H1 (cell line): Measurements from ENCODE around the gene SCGB1D4. TPM values are rescaled to one million over a fixed set of nuclear protein-coding genes. Genes with fewer than 3 reads are reported as not detected.

Experiments used
- CTCF ChIA-PET: fragments of 300-600 bp; sonication (Branson Sonifier 250); formaldehyde crosslinking; loops from one replicate; lab custom pipeline; 2021; ENCODE audit not compliant: partially characterized antibody; lab: Charles Lee
- POLR2A ChIA-PET: fragments of 300-600 bp; sonication (Branson Sonifier 250); formaldehyde crosslinking; loops from one replicate; lab custom pipeline; 2021; ENCODE audit warnings: inconsistent platforms; ENCODE audit not compliant: partially characterized antibody; lab: Charles Lee
- DNase-seq, 2 experiments: peaks; one replicate each; pipeline versions ENCODE4 v3.0.0 to v3.0.0-alpha.2; 2010 to 2022; ENCODE audit warnings: low spot score in 2 of 2, low read depth in 1 of 2, mixed read lengths in 1 of 2
- FAIRE-seq: peaks from 2 replicates; lab custom pipeline; 2011; peaks lifted over from hg19 to GRCh38; lab: Jason Lieb, UNC
- H2AFZ ChIP-seq: 2 replicates; pipeline ENCODE4 v1.8.1; 2012; ENCODE audit warnings: low read length, inconsistent platforms
- H2AK5ac ChIP-seq: 2 replicates; pipeline ENCODE4 v1.6.1; 2013; ENCODE audit warnings: low read depth, low read length
- H2BK120ac ChIP-seq: replicated peaks from 2 replicates; pipeline ENCODE3; 2013; ENCODE audit warnings: low read depth, low read length, inconsistent platforms
- H2BK12ac ChIP-seq: 2 replicates; pipeline ENCODE4 v1.6.1; 2013; ENCODE audit warnings: low read depth, low read length
- H2BK15ac ChIP-seq: 2 replicates; pipeline ENCODE4 v1.6.1; 2013; ENCODE audit warnings: low read length
- H2BK20ac ChIP-seq: 2 replicates; pipeline ENCODE4 v1.6.1; 2013; ENCODE audit warnings: low read length
- H2BK5ac ChIP-seq: 2 replicates; pipeline ENCODE4 v1.6.1; 2013; ENCODE audit warnings: low read depth, low read length
- H3K14ac ChIP-seq: 2 replicates; pipeline ENCODE4 v1.6.1; 2013; ENCODE audit warnings: inconsistent platforms; ENCODE audit not compliant: insufficient read length
- H3K18ac ChIP-seq: 2 replicates; pipeline ENCODE4 v1.6.1; 2013; ENCODE audit warnings: low read length; ENCODE audit errors: extremely low read depth
- H3K23ac ChIP-seq: 2 replicates; pipeline ENCODE4 v1.6.1; 2013; ENCODE audit warnings: inconsistent platforms; ENCODE audit not compliant: insufficient read length
- H3K23me2 ChIP-seq: 2 replicates; pipeline ENCODE4 v1.6.1; 2013; ENCODE audit warnings: low read depth, low read length
- H3K27ac ChIP-seq: 2 replicates; pipeline ENCODE4 v1.6.1; 2011; ENCODE audit warnings: low read depth, low read length, inconsistent platforms
- H3K27me3 ChIP-seq, 4 experiments: replicated peaks in 1 of 4; 1 replicate in 1 of 4; 2 replicates in 3 of 4; pipeline versions ENCODE4 v1.6.1 to v1.8.1; 2011 to 2013; ENCODE audit warnings: low read length in 3 of 4, mild to moderate bottlenecking in 3 of 4, inconsistent platforms in 2 of 4, mixed read lengths in 2 of 4, moderate library complexity in 1 of 4; ENCODE audit not compliant: control insufficient read depth in 3 of 4, insufficient read depth in 3 of 4; ENCODE audit errors: extremely low read depth in 1 of 4
- H3K36me3 ChIP-seq, 4 experiments: 2 replicates each; pipeline versions ENCODE4 v1.6.1 to v1.8.1; 2011 to 2013; ENCODE audit warnings: mild to moderate bottlenecking in 4 of 4, low read length in 3 of 4, moderate library complexity in 2 of 4, control low read depth in 1 of 4, inconsistent platforms in 1 of 4; ENCODE audit not compliant: insufficient read depth in 4 of 4, control insufficient read depth in 2 of 4
- H3K4ac ChIP-seq: replicated peaks from 2 replicates; pipeline ENCODE3; 2013; ENCODE audit warnings: low read length, low read depth, mixed read lengths, inconsistent platforms; ENCODE audit not compliant: insufficient read length
- H3K4me1 ChIP-seq, 4 experiments: replicated peaks in 1 of 4; 1 replicate in 1 of 4; 2 replicates in 3 of 4; pipeline versions ENCODE4 v1.6.1 to v1.8.1; 2011 to 2013; ENCODE audit warnings: low read length in 3 of 4, inconsistent platforms in 2 of 4, mixed read lengths in 1 of 4; ENCODE audit not compliant: insufficient read depth in 4 of 4, control insufficient read depth in 3 of 4
- H3K4me2 ChIP-seq, 2 experiments: 2 replicates each; pipeline versions ENCODE4 v1.6.1 to v1.8.1; 2011 to 2013; ENCODE audit warnings: low read depth in 2 of 2, low read length in 2 of 2, control low read depth in 1 of 2, inconsistent platforms in 1 of 2, mild to moderate bottlenecking in 1 of 2; ENCODE audit not compliant: insufficient read depth in 1 of 2
- H3K4me3 ChIP-seq, 4 experiments: fragments of 200-600, 300-600 bp in 1 of 4; sonication (generic), shearing (Covaris generic), sonication (Bioruptor Twin) in 1 of 4; 2 replicates each; pipeline versions ENCODE4 v1.5.1 to v1.8.1; 2011 to 2016; ENCODE audit warnings: low read length in 4 of 4, low read depth in 3 of 4, control low read depth in 2 of 4, inconsistent platforms in 2 of 4, mild to moderate bottlenecking in 2 of 4, mixed read lengths in 1 of 4, moderate library complexity in 1 of 4; ENCODE audit not compliant: insufficient read depth in 2 of 4; ENCODE audit errors: extremely low read depth in 1 of 4
- H3K56ac ChIP-seq: replicated peaks from 2 replicates; pipeline ENCODE3; 2013; ENCODE audit warnings: low read depth, mild to moderate bottlenecking, mixed read lengths, low read length, inconsistent platforms; ENCODE audit not compliant: insufficient read length
- H3K79me1 ChIP-seq: 2 replicates; pipeline ENCODE4 v1.6.1; 2013; ENCODE audit warnings: low read depth, low read length, control low read depth
- H3K79me2 ChIP-seq, 2 experiments: 2 replicates each; pipeline versions ENCODE4 v1.6.1 to v1.8.1; 2012 to 2013; ENCODE audit warnings: low read length in 2 of 2, mild to moderate bottlenecking in 2 of 2, inconsistent platforms in 1 of 2; ENCODE audit not compliant: insufficient read depth in 2 of 2, control insufficient read depth in 1 of 2
- H3K9ac ChIP-seq, 4 experiments: replicated peaks in 1 of 4; 1 replicate in 1 of 4; 2 replicates in 3 of 4; pipeline versions ENCODE4 v1.6.1 to v1.8.1; 2011 to 2013; ENCODE audit warnings: low read depth in 3 of 4, low read length in 3 of 4, control low read depth in 2 of 4, mild to moderate bottlenecking in 2 of 4, moderate library complexity in 2 of 4, inconsistent platforms in 1 of 4; ENCODE audit errors: extremely low read depth in 1 of 4
- H3K9me3 ChIP-seq, 2 experiments: 2 replicates each; pipeline versions ENCODE4 v1.6.1 to v1.8.1; 2012 to 2013; ENCODE audit warnings: mild to moderate bottlenecking in 2 of 2, moderate library complexity in 2 of 2, control low read depth in 1 of 2, inconsistent platforms in 1 of 2, low read depth in 1 of 2, low read length in 1 of 2, mixed read lengths in 1 of 2; ENCODE audit not compliant: insufficient read depth in 2 of 2
- H4K20me1 ChIP-seq, 2 experiments: replicated peaks in 1 of 2; 2 replicates each; pipeline versions ENCODE3 to v1.8.1; 2011 to 2013; ENCODE audit warnings: inconsistent platforms in 2 of 2, low read length in 2 of 2, mild to moderate bottlenecking in 1 of 2; ENCODE audit not compliant: insufficient read depth in 2 of 2, control insufficient read depth in 1 of 2
- H4K5ac ChIP-seq: 2 replicates; pipeline ENCODE4 v1.6.1; 2013; ENCODE audit warnings: low read length, low read depth, mixed read lengths, inconsistent platforms; ENCODE audit not compliant: insufficient read length
- H4K8ac ChIP-seq: 2 replicates; pipeline ENCODE4 v1.8.0; 2013; ENCODE audit warnings: mild to moderate bottlenecking, moderate library complexity, low read length, inconsistent platforms; ENCODE audit not compliant: insufficient read depth; ENCODE audit errors: extremely low read depth
- H4K91ac ChIP-seq: replicated peaks from 2 replicates; pipeline ENCODE3; 2013; ENCODE audit warnings: low read length, mixed read lengths, inconsistent platforms; ENCODE audit not compliant: insufficient read length
- BRCA1 ChIP-seq: IDR thresholded peaks from 2 replicates; pipeline ENCODE4 v1.6.1; 2012; ENCODE audit warnings: low read depth, low read length, improper control_type of control experiment
- CEBPB ChIP-seq: IDR thresholded peaks from 2 replicates; pipeline ENCODE4 v1.6.1; 2012; ENCODE audit warnings: low read depth, low read length
- JUN ChIP-seq: IDR thresholded peaks from 2 replicates; pipeline ENCODE4 v1.6.1; 2011; ENCODE audit warnings: low read depth, mild to moderate bottlenecking, improper control_type of control experiment, low read length
- SRF ChIP-seq: IDR thresholded peaks from 2 replicates; pipeline ENCODE4 v1.6.1; 2011; ENCODE audit warnings: mild to moderate bottlenecking, low read depth, low read length, moderate library complexity
- TAF1 ChIP-seq: IDR thresholded peaks from 2 replicates; pipeline ENCODE4 v1.6.1; 2011; ENCODE audit warnings: mild to moderate bottlenecking, low read depth, low read length
- TAF7 ChIP-seq: optimal IDR thresholded peaks from 2 replicates; pipeline ENCODE3; 2011; ENCODE audit warnings: low read depth, mild to moderate bottlenecking, inconsistent platforms, low read length, moderate library complexity, borderline replicate concordance
- TCF12 ChIP-seq: IDR thresholded peaks from 2 replicates; pipeline ENCODE4 v1.6.1; 2011; ENCODE audit warnings: low read depth, mild to moderate bottlenecking, low read length
- TEAD4 ChIP-seq: IDR thresholded peaks from 2 replicates; pipeline ENCODE4 v1.6.1; 2012; ENCODE audit warnings: low read depth, low read length, inconsistent platforms, mixed read lengths
- WGBS, 2 experiments: shearing (Covaris generic) in 1 of 2; methylation state at CpG; one replicate each; pipeline versions ENCODE4 v1.1.6 to v1.1.7; 2013 to 2015; ENCODE audit warnings: low lambda C conversion rate in 2 of 2, mixed read lengths in 2 of 2, inconsistent platforms in 1 of 2, low coverage in 1 of 2, missing lambda C conversion rate in 1 of 2; ENCODE audit not compliant: insufficient replicate concordance in 2 of 2, insufficient coverage in 1 of 2, insufficient read length in 1 of 2; ENCODE audit errors: extremely low coverage in 1 of 2, missing lambda C conversion rate in 1 of 2; 5-methylcytosine and 5-hydroxymethylcytosine counted together
- polyA plus RNA-seq, 7 experiments: library from polyadenylated mRNA; depleted of rRNA in 3 of 7; stranded (reverse) in 5 of 7; unstranded in 2 of 7; fragments of >200 nt in 5 of 7; fragments of 200-250 nt in 2 of 7; gene quantifications; 1 replicate in 5 of 7; 2 replicates in 1 of 7; 4 replicates in 1 of 7; pipeline versions ENCODE4 v1.2.1 to v1.2.3, GENCODE V29; 2011 to 2013; ENCODE audit warnings: missing spikeins in 2 of 7, mixed read lengths in 2 of 7
- total RNA-seq: library from RNA; stranded (reverse); fragmentation: NEBNext Ultra II Directional; extraction: Animal tissue kit (Norgen Biotek cat#: 25700); gene quantifications from 2 replicates; pipeline ENCODE4 v1.2.1, GENCODE V29; 2021
- TF ChIP-seq, protein P1 (sequence below), 3 experiments: IDR thresholded peaks; 1 replicate in 2 of 3; 2 replicates in 1 of 3; pipeline versions ENCODE4 v1.5.1 to v1.6.1; 2011; ENCODE audit warnings: low read length in 3 of 3, mild to moderate bottlenecking in 3 of 3, inconsistent platforms in 2 of 3, low read depth in 1 of 3, moderate library complexity in 1 of 3; ENCODE audit not compliant: insufficient read depth in 1 of 3; ENCODE audit errors: control extremely low read depth in 1 of 3

The SCGB1D4 gene
- total and polyA plus RNA-seq, 2 of the 8 experiments (the other 6 are each of a cell fraction or from before 2014, with no cell fraction given) = not detected

DNA sequence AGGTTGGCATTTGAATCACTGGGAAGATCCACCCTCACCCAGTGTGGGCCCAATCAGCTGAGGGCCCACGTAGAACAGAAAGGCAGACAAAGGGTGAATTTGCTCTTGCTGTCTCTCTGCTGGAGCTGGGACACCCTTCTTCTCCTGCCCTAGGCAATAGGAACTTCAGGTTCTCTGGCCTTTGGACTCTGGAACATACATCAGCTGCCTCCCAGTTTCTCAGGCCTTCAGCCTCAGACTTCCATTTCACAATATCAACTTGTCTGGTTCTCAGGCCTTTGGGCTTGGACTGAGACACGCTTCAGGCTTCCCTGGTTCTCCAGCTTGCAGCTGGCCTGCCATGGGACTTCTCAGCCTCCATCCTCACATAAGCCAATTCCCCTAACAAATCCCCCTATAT, 23.6 kb upstream of the SCGB1D4 start:
- Histone ChIP-seq H3K4me2 (no peak overlapping the region), H3K79me1 (no peaks in the 10 kb centered on the region), H3K9ac (no peak overlapping the region), H3K36me3 (no peaks in the 10 kb centered on the region), H3K9me3 (no peaks in the 10 kb centered on the region), H3K27me3 (0 out of 7 replicates have a peak, but pooled peaks cover 0 to 2% (median 0%) of the 10 kb centered on the region in 4 experiments), H2BK12ac (no peak overlapping the region), H4K91ac (no peak overlapping the region), H2BK5ac (no peak overlapping the region), H3K4me3 (no peak overlapping the region), H3K14ac (no peak overlapping the region), H3K23me2 (no peaks in the 10 kb centered on the region), H2AK5ac (no peak overlapping the region), H3K23ac (no peak overlapping the region), H3K79me2 (no peaks in the 10 kb centered on the region), H3K27ac (no peak overlapping the region), H4K20me1 (no peaks in the 10 kb centered on the region), H3K4me1 (no peaks in the 10 kb centered on the region), H2BK120ac (no peak overlapping the region), H3K4ac (no peak overlapping the region), H4K8ac (no peak overlapping the region), H2BK20ac (no peak overlapping the region), H2AFZ (no peak overlapping the region), H2BK15ac (no peak overlapping the region), H3K56ac (no peak overlapping the region), H4K5ac (no peak overlapping the region), H3K18ac (no peak overlapping the region)
- ChIA-PET POLR2A (interaction anchor here (0.6 kb wide), 1 partner anchor 18 kb away, joined by 3 read pairs; no protein-coding TSS in a partner anchor), CTCF (interaction anchor here (0.5 to 4.2 kb wide), 29 partner anchors 10 to 325 kb away, joined by 3 to 27 read pairs (median 4); no protein-coding TSS in a partner anchor)
- WGBS, 2 experiments = 90% methylated on average over 2 of the region's 2 CpGs; no CpG with 5 or more reads in 1 of the 2 experiments
- TF ChIP-seq TAF7 (no peak), CEBPB (no peak), JUN (no peak), TAF1 (no peak), SRF (no peak), TEAD4 (no peak), BRCA1 (no peak), TCF12 (no peak)
- TF ChIP-seq, protein P1, sequence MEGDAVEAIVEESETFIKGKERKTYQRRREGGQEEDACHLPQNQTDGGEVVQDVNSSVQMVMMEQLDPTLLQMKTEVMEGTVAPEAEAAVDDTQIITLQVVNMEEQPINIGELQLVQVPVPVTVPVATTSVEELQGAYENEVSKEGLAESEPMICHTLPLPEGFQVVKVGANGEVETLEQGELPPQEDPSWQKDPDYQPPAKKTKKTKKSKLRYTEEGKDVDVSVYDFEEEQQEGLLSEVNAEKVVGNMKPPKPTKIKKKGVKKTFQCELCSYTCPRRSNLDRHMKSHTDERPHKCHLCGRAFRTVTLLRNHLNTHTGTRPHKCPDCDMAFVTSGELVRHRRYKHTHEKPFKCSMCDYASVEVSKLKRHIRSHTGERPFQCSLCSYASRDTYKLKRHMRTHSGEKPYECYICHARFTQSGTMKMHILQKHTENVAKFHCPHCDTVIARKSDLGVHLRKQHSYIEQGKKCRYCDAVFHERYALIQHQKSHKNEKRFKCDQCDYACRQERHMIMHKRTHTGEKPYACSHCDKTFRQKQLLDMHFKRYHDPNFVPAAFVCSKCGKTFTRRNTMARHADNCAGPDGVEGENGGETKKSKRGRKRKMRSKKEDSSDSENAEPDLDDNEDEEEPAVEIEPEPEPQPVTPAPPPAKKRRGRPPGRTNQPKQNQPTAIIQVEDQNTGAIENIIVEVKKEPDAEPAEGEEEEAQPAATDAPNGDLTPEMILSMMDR (IDR thresholded peaks at IDR 0.05; ENCODE audit: control extremely low read depth in 1 of 3, insufficient read depth in 1 of 3, low read depth in 1 of 3, low read length in 3 of 3) = no peak
- no peak for DNase-seq
- FAIRE-seq = no peak
